ENCODE results near the gene TGIF2.
"Not testable (repeated sequence)": the region's sequence is repeated elsewhere in the genome, so short reads cannot be mapped to it uniquely, and the experiment has no call there.

TGIF2 gene

GRCh38 chr20:36620917-36621316, 47.5 kb downstream of the TGIF2 start:
- DNase-seq = no peak

- DNase-seq = no peak
These were observed 50.0 kb downstream of the TGIF2 start for GRCh38 chr20:36623444-36623843.

- no peak for DNase-seq
These were observed 50.9 kb downstream of the TGIF2 start for GRCh38 chr20:36624068-36624943.

DNA sequence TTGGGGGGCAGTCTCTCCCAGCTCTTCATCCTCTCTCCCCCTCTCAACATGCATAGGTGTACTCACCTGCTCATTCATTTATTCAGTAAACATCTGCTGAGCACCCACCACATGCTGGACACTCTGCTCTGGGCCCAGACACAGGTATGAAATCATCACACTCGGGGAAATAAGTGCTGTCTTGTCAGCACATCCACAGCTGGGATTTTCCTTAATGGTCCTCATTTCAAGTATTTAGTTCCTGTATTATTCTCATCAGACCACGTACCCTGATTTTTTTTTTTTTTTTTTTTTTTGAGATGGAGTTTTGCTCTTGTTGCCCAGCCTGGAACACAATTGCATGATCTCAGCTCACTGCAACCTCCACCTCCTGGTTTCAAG, 51.5 kb downstream of the TGIF2 start:
- no peak for DNase-seq

DNA sequence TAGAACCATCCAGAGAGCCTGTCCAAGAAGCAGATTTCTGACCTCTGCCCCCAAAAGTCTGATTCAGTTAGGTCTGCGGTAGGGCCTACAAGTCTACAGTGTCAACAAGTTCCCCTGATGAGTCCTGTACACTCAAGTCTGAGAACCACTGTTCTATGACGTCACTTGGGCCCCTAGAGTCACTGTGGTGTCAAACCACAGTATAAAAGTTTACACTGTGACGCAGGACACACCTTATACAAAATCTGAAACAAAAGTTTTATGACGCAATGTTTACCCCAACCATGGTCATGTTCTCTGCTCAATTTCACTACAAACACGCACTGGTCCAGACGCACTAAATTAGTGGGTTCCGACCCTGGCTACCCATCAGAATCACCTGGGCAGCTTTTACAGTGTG, 54.7 kb downstream of the TGIF2 start:
- DNase-seq = no peak

- no peak for DNase-seq
These were observed 56.6 kb downstream of the TGIF2 start for GRCh38 chr20:36629719-36630681.

DNA sequence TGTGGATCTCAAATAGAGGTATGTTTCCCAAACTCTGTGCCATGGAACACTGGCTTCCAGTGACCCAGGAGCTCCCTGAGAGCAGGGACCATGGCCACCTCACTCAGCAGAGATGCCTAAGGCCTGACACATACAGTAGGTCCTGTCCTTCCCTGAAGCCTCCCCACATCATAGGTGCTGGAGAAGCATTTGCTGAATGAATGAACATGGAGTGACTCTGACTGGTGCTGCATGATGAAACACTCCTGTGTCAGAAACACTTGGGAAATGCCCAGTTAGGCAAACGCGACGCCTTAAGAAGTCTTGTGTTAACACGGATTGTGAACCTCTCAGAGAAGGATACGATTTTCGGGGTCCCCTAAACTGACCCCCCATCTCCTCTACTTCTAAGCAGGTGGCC, 58.2 kb downstream of the TGIF2 start:
- no peak for DNase-seq

DNA sequence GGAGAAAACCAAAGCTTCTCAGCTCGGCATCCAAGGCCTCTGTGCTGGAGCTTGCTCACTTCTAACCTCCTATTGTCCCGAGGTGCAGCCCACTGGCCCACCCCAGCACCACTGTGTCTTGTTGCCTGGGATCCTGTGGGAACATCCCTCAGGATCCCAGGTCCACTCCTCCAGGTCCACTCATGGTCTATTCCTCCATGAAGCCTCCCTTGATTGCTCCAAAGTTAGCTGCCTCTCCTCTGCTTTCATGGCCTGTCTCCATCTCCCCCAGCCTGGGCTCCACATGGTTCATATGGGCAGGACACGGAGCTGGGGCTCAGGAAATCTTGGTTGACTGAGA, 58.7 kb downstream of the TGIF2 start:
- no peak for DNase-seq

- DNase-seq = no peak
These were observed 59.3 kb downstream of the TGIF2 start for GRCh38 chr20:36632487-36633284.

DNA sequence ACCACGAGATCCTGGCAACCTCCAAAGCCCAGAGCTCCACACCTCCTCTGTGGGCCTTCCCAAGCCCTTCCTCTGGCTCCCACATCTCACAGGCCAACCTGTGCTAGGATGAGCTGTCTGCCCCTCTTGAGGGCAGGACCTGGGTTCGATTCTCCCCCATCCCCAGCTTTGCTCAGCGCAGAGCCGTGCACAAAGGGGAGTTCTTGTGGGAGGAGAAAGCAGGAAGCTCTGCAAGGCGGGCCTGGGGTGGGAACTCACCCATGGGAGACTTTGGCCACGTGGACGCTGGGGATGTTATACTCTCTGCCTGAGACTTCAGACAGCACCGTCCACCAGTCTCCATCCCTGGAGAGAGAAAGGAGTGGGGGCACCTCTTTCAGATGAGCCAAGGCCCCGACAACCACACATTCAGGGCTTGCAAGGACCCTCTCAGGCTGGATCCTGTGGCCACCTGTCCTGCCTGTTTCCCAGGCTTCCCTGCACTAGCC, 59.9 kb downstream of the TGIF2 start:
- DNase-seq = no peak

GRCh38 chr20:36634342-36634741, 60.9 kb downstream of the TGIF2 start:
- no peak for DNase-seq

- DNase-seq = not testable (repeated sequence)
These were observed 65.5 kb downstream of the TGIF2 start for GRCh38 chr20:36638876-36639400.

DNA sequence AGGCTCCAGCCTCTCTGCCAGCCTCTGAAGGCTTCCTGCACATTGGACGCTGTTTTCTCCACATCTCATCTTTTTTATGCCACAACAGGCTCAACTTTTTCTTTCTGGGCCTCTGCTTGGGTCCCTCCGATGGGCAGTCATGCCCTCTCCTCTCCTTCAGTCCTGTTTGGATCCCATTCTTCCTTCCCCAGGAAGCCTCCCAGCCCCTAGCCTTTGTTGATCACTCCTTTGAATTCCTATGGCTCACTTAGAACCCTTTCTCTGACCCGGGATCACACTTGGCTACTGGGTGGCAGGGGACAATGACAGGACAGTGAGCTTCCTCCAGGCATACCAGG, 68.1 kb downstream of the TGIF2 start:
- DNase-seq = no peak

- no peak for DNase-seq
These were observed 68.7 kb downstream of the TGIF2 start for GRCh38 chr20:36642136-36642535.

All from GF-D8 (cell line).